Femur (tissue), 1 donor: Measurements from ENCODE around the gene GABARAPL1.
"Not testable (repeated sequence)": the region's sequence is repeated elsewhere in the genome, so short reads cannot be mapped to it uniquely, and the experiment has no call there.

Experiments
- DNase-seq: peaks from one replicate; pipeline ENCODE4 v3.0.0-alpha.2; 2017

GABARAPL1 gene

DNA sequence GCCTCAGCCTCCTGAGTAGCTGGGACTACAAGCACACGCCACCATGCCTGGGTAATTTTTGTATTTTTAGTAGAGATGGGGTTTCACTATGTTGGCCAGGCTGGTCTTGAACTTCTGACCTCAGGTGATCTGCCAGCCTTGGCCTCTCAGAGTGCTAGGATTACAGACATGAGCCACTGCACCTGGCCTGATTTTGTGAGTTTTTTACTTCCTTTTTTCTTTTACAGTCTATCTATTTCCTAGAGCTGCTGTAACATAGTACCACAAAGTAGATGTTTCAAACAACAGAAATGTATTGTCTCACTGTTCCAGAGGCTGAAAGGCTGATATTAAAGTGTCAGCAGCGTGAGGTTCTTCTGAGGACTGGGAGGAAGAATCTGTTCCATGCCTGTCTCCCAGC lies 8.2 kb upstream of the GABARAPL1 start:
- not testable (repeated sequence) for DNase-seq

DNA sequence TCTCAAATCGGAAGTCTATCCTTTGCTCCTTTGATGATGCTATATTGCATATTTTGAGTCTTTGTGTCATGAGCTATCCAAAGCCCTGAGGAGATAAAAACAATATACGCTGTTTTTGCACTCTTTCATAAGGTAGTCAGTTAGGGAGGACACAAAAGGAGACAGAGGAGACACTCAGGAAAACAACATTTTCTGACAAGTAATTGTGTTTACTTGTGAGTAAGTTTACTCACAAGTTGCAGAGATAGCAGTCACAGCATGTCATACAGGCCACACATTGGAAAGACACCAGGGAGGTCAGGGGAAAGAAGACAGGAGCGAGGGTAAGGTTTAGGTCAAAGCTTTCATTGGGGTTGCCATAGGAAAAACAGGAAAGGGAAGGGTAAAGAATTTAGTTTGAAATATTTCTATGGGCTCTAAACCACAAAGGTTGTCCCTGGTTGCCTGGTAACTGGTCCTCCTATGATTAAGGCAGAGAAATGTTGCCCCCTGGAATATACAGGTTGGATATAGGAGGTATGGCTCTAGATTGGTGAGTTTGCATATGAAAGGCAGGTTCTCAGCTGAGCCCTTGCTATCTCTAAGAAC lies 7.4 kb upstream of the GABARAPL1 start:
- no peak for DNase-seq

DNA sequence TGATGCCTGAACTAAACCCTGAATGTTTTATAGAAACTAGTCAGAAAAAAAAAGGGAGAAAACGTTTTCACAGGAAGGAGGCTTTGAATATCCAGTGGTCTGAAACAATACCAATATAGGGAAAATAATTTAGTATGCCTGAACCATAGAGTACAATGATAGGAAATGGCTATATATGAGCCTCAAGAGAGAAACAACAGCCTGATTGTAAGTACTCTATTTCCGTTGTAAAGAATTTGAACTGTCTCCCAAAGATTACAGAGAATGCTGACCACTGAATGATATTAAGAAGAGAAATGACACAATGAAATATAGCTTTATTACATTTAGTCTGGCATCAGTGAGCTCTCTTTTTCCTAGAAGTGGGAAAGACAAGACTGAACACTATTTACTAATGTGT lies 5.5 kb upstream of the GABARAPL1 start:
- no peak for DNase-seq

DNA sequence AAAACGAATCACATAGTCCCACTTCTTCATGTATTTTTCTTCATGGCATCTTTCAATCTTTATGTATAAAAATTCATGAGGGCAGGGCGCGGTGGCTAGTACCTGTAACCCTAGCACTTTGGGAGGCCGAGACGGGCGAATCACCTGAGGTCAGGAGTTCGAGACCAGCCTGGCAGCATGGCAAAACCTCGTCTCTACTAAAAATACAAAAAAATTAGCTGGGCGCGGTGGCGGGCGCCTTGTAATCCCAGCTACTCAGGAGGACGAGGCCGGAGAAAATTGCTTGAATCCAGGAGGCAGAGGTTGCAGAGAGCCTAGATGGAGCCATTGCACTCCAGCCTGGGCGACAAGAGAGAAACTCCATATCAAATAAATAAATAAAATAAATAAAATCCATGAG lies 2.5 kb upstream of the GABARAPL1 start:
- no peak for DNase-seq

DNA sequence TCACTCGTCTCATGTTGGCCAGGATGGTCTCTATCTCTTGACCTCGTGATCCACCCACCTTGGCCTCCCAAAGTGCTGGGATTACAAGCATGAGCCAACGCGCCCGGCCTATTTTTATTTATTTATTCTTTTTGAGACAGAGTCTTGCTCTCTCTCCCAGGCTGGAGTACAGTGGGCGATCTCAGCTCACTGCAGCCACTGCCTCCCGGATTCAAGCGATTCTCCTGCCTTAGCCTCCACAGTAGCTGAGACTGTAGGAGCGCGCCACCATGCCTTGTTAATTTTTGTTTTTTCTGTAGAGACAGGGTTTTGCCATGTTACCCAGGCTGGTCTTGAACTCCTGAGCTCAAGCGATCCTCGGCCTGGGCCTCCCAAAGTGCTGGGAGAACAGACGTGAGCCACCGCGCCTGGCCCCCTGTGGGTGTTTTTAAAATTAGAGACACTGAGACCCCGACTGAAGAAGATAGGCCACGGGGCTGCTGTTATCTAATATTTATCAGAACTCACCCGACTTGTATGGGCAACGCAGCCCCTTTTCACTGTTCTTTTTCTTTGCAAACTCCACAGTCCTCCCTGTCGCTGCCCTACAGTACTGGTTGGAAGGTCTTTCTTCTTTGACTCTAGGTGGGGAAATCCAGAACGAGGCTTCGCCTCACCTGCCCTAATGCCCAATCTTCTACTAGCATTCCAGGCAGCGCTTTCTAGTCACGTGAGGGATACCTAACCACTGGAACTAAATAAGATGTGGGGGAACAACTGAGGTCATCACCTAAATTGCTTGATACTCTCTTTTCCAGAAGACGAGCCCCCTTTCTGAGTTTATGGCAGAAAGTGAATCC lies 1.4 kb upstream of the GABARAPL1 start:
- DNase-seq: no peak

DNA sequence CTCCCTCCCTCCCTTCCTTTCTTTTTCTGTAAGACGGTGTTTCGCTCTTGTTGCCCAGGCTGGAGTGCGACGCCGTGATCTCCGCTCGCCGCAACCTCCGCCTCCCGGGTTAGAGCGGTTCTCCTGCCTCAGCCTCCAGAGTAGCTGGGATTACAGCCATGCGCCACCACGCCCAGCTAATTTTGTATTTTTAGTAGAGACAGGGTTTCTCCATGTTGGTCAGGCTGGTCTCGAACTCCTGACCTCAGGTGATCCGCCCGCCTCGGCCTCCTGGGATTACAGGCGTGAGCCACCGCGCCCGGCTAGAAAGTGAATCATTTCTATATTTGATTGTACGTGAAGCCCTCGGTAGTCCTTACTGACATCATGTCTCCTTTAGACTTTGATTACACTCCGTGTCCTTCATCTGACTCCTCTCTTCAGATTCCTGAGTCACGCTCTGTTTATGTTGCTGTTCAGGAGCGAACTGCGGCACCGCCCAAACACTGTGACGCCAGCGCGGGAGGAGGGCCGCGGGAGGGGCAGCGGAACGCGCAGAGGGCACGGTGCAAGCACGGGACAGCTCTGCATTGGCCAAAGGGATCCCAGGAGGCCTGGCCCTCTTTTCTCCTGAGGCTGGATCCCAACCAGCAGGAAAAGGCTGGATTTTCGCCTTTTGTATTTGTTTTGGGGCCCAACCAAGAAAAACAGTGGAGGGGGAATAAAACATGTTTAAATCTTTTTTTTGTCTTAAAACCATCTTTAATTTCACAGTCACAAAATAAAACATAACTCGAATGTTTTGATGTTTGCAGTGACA lies 538 bp upstream of the GABARAPL1 start:
- peak; percentile 97 for DNase-seq

DNA sequence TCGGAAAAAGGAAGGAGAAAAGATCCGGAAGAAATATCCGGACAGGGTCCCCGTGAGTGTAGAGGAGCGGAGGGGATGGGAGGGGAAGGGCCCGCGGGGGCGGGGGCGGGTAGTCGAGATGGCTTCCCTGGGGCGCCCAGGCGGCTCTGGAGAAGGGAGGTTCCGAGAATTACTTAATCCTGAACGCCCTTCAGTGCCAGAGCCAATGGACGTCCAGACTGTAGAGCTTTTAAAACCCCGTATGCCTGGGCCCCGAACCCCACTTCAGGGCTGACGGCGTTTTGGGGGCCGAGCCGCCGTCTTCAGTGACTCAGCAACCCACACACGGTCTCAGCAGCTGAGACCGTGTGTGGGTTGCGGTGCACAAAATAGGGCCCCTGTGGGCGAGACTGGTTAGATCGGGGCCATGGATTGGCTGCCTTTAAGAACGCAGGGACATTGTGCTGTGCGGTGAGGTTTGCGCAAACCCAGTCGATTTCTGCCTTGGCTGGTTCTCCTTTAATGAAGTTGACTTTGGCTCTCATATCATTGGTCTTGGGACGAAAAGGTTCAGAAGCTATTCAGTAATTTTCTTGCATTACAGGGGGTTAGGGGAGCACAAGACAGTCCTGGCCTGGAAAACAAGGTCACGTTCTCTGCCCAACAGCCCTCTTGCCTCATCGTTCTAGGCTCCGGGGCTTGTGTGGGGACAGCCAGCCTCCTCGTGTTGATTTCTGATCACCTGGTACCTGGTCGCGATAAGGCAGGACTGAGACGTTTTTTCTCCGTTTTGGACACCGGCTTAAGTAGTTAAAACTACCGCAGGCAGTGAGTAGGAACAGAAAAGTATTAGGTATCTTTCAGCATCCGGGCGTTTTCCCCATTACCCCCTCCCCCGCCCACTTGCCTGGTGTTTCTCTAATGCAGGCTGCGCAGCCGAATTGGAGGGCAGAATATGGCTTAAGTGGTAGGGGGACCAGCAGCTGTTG lies 775 bp downstream of the GABARAPL1 start:
- DNase-seq: peak; percentile 86

DNA sequence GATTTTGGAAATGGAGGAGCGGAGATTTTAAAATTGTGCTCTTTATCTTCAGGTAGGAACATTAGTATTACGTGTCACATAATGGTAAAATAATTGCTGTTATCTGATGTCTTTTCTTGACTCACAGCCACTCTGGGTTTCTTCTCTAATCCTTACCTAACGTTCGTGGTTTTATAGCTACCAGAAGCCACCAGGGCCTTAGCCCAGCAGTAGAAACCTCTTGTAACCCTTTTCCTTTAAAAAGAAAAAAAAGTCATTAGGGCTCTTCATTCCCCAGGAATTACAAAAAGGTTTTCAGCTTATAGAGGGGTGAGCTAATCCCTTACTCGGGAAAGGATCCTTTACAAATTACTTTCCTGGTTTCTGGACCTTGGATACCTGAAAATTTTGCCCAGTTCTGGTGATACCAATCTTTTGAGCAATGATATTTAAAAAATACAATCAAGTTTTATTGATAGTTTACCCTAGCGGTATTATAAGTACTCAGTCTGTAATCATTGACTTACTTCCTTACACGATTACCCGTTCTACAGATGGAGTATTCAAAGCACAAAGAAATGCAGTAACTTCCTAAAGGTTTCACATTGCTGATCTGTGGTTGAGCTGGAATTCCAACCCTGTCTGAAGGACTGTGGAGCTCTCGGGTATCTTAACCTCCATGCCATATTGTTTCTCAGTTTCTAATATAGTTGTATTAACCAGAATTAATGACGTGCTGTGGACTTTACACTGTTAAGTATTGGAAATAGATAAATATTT lies 1.6 kb downstream of the GABARAPL1 start:
- no peak for DNase-seq

DNA sequence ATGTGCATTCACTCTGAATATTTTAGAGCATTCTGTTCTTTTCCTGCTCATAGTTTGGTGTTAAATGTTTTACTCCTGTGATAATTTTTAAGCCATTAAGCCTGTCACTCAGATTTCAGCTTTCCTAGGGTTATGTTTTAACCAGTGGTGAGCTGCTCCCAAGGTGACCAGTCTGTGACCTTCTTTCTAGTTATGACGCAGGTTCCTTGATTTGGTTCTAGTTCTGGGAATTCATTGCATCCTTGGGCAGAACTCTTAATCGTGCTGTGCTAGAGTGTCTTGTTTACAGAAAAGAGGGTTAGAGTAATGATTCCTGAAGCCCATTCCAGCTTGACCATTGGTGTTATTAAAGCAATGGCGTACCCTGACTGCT lies 2.2 kb downstream of the GABARAPL1 start:
- no peak for DNase-seq

DNA sequence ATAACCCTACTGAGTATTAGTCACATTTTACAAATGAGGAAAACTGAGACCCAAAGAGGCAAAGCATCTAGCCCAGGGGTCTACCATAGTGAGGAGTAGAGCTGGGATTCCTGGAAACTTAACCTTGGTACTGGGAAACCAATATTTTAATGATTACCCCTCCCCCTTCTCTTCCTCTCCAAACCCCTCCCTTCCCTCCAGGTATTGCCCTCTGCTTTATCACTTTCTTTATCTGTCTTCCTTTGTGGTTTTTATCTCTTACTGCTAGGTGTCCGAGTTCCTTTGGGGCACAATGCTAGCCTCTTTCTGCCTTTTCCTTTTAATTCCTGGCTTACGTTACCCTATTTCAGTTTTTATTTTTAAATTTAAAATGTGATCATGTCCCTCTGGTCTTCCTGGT lies 2.8 kb downstream of the GABARAPL1 start:
- DNase-seq: no peak

DNA sequence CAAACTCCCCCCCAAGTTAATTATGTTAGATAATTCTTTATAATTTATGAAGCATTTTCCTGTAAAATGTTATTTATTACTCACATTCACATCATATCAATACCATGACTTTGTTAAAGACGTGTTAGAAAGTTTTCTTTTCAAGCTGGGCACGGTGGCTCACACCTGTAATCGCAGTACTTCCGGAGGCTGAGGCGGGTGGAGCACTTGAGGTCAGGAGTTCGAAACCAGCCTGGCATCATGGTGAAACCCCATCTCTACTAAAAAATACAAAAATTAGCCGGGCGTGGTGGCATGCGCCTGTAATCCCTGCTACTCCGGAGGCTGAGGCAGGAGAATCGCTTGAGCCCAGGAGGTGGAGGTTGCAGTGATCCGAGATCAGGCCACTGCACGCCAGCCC lies 3.3 kb downstream of the GABARAPL1 start:
- not testable (repeated sequence) for DNase-seq

DNA sequence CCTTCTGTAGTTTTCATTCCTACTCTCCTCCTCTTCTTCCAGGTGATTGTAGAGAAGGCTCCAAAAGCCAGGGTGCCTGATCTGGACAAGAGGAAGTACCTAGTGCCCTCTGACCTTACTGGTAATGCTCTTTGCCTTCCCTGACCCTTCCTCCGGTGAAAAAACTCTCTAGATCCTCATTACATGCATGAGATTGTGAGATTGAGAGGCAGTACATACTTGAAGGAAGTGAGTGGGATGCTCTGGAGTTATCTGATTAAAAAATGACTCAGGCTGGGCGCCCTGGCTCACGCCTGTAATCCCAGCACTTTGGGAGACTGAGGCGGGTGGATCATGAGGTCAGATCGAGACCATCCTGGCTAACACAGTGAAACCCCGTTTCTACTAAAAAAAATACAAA lies 5.3 kb downstream of the GABARAPL1 start:
- no peak for DNase-seq

DNA sequence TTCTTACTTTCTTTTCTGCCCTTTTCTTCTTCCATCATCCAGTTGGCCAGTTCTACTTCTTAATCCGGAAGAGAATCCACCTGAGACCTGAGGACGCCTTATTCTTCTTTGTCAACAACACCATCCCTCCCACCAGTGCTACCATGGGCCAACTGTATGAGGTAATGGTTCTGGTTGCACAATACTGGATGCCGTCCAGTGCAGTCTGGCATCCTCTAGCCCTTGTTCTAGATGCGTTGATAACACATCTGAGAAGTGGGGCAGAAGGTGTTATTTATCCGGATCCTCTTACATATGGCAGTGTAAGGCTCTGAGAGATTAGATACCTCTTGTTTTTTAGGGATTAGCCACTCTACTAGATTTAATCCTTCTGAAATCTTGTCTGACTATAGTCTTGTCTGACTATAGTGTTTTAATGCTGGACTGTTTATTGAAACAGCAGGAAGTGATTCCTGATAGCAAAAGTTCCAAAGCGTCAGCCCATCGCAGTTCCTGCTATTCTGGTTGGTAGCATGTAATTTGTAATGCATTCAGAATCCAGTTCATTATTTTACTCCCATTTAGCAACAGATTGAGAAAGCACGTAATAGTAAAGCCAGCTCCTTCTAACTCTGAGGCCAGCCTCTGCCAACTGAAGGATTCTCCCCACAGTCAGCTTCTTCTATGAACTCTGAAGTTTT lies 7.9 kb downstream of the GABARAPL1 start:
- no peak for DNase-seq

DNA sequence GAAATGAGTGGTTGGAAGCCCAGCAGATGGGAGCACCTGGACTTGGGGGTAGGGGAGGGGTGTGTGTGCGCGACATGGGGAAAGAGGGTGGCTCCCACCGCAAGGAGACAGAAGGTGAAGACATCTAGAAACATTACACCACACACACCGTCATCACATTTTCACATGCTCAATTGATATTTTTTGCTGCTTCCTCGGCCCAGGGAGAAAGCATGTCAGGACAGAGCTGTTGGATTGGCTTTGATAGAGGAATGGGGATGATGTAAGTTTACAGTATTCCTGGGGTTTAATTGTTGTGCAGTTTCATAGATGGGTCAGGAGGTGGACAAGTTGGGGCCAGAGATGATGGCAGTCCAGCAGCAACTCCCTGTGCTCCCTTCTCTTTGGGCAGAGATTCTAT lies 9.2 kb downstream of the GABARAPL1 start:
- no peak for DNase-seq

DNA sequence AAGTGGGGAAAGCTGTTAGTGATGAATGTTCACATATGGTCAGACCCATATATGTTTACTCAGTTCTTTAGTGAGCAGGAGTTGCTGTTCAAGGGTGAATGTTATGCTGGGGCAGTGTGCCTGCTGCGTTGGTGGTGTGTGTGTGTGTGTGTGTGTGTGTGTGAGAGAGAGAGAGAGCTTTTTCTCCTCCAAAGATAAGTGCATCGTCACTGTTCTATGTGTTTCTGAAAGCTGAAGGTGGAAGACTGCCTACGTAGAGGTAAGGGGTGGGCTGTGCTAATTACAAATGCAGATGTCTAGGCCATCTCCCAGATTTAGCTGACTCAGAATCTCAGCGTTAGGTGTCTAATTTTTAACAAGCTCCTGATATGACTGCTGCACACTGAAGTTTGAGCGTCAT lies 10.5 kb downstream of the GABARAPL1 start:
- no peak for DNase-seq

DNA sequence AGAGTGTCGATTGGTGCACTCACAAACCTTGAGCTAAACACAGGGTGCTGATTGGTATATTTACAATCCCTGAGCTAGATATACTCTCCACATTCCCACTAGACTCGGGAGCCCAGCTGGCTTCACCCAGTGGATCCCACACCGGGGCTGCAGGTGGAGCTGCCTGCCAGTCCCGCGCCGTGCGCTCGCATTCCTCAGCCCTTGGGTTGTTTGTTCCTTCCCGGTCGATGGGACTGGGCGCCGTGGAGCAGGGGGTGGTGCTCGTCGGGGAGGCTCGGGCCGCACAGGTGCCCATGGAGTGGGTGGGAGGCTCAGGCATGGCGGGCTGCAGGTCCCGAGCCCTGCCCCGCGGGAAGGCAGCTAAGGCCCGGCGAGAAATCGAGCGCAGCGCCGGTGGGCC lies 12.7 kb downstream of the GABARAPL1 start:
- not testable (repeated sequence) for DNase-seq

DNA sequence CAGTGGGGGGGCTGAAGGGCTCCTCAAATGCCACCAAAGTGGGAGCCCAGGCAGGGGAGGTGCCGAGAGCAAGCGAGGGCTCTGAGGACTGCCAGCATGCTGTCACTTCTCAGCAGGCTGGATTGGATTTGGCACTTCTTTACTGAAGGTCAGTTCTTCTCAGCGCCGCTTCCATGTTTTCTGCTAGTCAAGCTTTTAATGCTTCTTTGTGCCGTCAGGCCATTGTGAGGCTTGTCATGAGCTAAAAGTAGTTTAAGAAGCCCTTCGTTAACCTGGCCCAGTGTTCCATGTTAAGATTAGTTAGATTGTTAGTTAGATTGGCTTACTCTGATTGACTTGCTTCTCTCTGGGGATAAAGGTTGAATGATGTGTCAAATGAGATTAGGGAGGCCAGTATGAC lies 13.4 kb downstream of the GABARAPL1 start:
- no peak for DNase-seq

DNA sequence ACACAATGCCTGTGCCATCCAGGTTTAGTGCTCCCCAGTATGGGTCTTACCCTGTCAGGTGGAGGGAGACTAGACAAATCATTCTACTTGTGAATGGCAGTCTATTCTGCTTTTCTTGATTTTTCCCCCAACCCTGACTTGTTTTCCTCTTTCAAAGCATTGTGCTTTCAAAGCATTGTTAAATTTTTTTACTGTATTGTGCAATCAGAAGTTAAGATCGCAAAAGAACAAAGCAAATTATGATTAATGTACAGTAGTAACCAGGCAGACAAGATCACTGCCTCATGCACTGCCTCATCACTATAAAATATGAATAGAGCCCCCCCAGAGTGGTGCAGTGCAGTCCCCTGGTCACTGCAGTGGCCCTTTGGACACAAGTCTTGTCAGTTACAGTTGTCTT lies 14.1 kb downstream of the GABARAPL1 start:
- DNase-seq: no peak

DNA sequence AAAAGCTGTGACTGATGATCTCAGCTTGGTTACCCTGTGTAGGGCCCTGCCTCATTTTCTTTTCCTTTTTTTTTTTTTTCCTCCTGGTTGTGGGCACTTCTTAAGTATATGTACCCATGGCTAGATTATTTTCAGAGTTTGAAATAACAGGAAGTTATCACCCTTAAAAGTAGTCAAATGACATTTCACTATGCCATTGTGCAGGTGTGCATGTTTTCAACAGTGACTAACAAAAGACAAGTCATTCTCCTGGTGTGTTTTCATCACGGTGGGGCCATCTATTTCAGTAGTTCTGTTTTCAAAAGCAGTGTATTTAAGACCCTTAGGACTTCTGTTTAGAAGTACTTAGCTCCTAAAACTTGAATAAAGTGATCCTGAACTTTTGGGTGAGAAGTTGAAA lies 15.0 kb downstream of the GABARAPL1 start:
- DNase-seq: no peak

DNA sequence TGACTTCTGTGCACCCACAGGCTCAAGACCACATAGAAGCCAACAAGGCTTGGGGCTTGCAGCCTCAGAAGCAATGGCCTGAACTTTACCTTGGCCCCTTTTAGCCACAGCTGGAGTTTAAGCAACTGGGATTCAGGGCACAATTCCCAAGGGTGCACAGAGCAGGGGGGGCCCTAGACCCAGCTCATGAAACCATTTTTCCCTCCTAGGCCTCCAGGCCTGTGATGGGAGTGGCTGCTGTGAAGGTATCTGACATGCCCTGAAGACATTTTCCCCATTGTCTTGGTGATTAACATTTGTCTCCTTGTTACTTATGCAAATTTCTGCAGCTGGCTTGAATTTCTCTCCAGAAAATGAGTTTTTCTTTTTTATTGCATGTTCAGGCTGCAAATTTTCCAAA lies 21.9 kb downstream of the GABARAPL1 start:
- DNase-seq: no peak
